SK-N-SH (cell line): ENCODE results near the gene SOX30. TPM values are rescaled to one million over a fixed set of nuclear protein-coding genes. Genes with fewer than 3 reads are reported as not detected.

Experiments
- CTCF ChIA-PET: fragments of 300-600, 350-600 bp; formaldehyde crosslinking; extraction: SDS; loops from one replicate; lab custom pipeline; 2021; lab: Yijun Ruan, JAX
- POLR2A ChIA-PET: fragments of 350-600 bp; sonication (Branson Sonifier 250); formaldehyde crosslinking; extraction: SDS; loops from one replicate; lab custom pipeline; 2020; ENCODE audit warnings: antibody characterized with exemption, inconsistent platforms; lab: Yijun Ruan, JAX
- DNase-seq: peaks from one replicate; pipeline ENCODE4 v3.0.0; 2012
- H2AFZ ChIP-seq: fragments of 200-600 bp; sonication (generic); 2 replicates; pipeline ENCODE4 v1.8.1; 2016; ENCODE audit warnings: antibody characterized with exemption, mild to moderate bottlenecking, low read depth
- H3F3A ChIP-seq: fragments of 200-600 bp; sonication (generic); replicated peaks from 2 replicates; pipeline ENCODE3; 2016; ENCODE audit warnings: antibody characterized with exemption, mild to moderate bottlenecking; ENCODE audit not compliant: insufficient read depth
- H3K27ac ChIP-seq, 2 experiments: fragments of 200-500 bp in 1 of 2; fragments of 200-600 bp in 1 of 2; sonication (Bioruptor generic) in 1 of 2; sonication (generic), shearing (Covaris generic) in 1 of 2; 2 replicates each; pipeline versions ENCODE4 v1.5.1 to v1.6.1; 2014 to 2016; ENCODE audit warnings: low read depth in 2 of 2, inconsistent platforms in 1 of 2, low read length in 1 of 2, mild to moderate bottlenecking in 1 of 2, mixed read lengths in 1 of 2
- H3K27me3 ChIP-seq: fragments of 200-600 bp; sonication (generic), shearing (Covaris generic); 2 replicates; pipeline ENCODE4 v1.6.1; 2016; ENCODE audit warnings: mixed run types; ENCODE audit not compliant: insufficient read depth
- H3K36me3 ChIP-seq, 2 experiments: fragments of 200-500 bp in 1 of 2; fragments of 200-600 bp in 1 of 2; sonication (Bioruptor generic) in 1 of 2; sonication (generic) in 1 of 2; replicated peaks in 1 of 2; 2 replicates each; pipeline versions ENCODE3 to v1.5.1; 2014 to 2016; ENCODE audit warnings: low read length in 1 of 2, mild to moderate bottlenecking in 1 of 2; ENCODE audit not compliant: insufficient read depth in 2 of 2, control insufficient read depth in 1 of 2
- H3K4me1 ChIP-seq, 2 experiments: fragments of 200-500 bp in 1 of 2; fragments of 200-600 bp in 1 of 2; sonication (Bioruptor generic) in 1 of 2; sonication (generic), shearing (Covaris generic) in 1 of 2; 2 replicates each; pipeline versions ENCODE4 v1.5.1 to v1.6.1; 2014 to 2016; ENCODE audit warnings: low read depth in 1 of 2, low read length in 1 of 2, mixed run types in 1 of 2; ENCODE audit not compliant: insufficient read depth in 2 of 2, control insufficient read depth in 1 of 2
- H3K4me2 ChIP-seq: fragments of 200-600 bp; sonication (generic), shearing (Covaris generic); 2 replicates; pipeline ENCODE4 v1.6.1; 2017; ENCODE audit warnings: mixed run types
- H3K4me3 ChIP-seq, 2 experiments: fragments of 200-500 bp in 1 of 2; fragments of 200-600 bp in 1 of 2; sonication (Bioruptor generic) in 1 of 2; sonication (generic), shearing (Covaris generic) in 1 of 2; 2 replicates each; pipeline versions ENCODE4 v1.5.1 to v1.8.1; 2014 to 2016; ENCODE audit warnings: low read depth in 2 of 2, inconsistent platforms in 1 of 2, low read length in 1 of 2, mild to moderate bottlenecking in 1 of 2, mixed read lengths in 1 of 2, moderate library complexity in 1 of 2
- H3K79me2 ChIP-seq: fragments of 200-600 bp; sonication (generic); 2 replicates; pipeline ENCODE4 v1.8.1; 2017; ENCODE audit warnings: mild to moderate bottlenecking; ENCODE audit not compliant: insufficient read depth
- H3K9ac ChIP-seq: fragments of 200-600 bp; sonication (generic); 2 replicates; pipeline ENCODE4 v1.6.1; 2017; ENCODE audit warnings: mixed run types
- H3K9me2 ChIP-seq: fragments of 200-600 bp; sonication (generic); 2 replicates; pipeline ENCODE4 v1.6.1; 2017; ENCODE audit warnings: mixed run types
- H3K9me3 ChIP-seq: fragments of 200-600 bp; sonication (generic); 2 replicates; pipeline ENCODE4 v1.6.1; 2017; ENCODE audit warnings: mixed run types, mild to moderate bottlenecking, moderate library complexity
- H4K20me1 ChIP-seq: fragments of 200-600 bp; sonication (generic); 2 replicates; pipeline ENCODE4 v1.6.1; 2017; ENCODE audit warnings: mild to moderate bottlenecking, mixed run types; ENCODE audit not compliant: insufficient read depth
- EZH2phosphoT487 ChIP-seq: fragments of 200-600 bp; sonication (generic); IDR thresholded peaks from 2 replicates; pipeline ENCODE4 v1.6.1; 2017; ENCODE audit warnings: low read depth, mixed run types, mild to moderate bottlenecking, antibody characterized with exemption, moderate library complexity, borderline replicate concordance
- FOXJ3 ChIP-seq: sonication (generic); formaldehyde crosslinking; IDR thresholded peaks from 2 replicates; pipeline ENCODE4 v1.5.1; 2020; ENCODE audit warnings: mild to moderate bottlenecking, missing genetic modification reagents
- FOXM1 ChIP-seq: IDR thresholded peaks from 2 replicates; pipeline ENCODE4 v1.4.0; 2012; ENCODE audit warnings: low read depth, mild to moderate bottlenecking
- JUND ChIP-seq: IDR thresholded peaks from 2 replicates; pipeline ENCODE4 v1.4.0; 2012
- MXI1 ChIP-seq: IDR thresholded peaks from 2 replicates; pipeline ENCODE4 v1.6.1; 2012; ENCODE audit warnings: mild to moderate bottlenecking, low read depth, low read length, improper control_type of control experiment
- NRF1 ChIP-seq: IDR thresholded peaks from 2 replicates; pipeline ENCODE4 v1.6.1; 2012; ENCODE audit warnings: low read depth, mild to moderate bottlenecking, low read length
- POLR2AphosphoS5 ChIP-seq: IDR thresholded peaks from 2 replicates; pipeline ENCODE4 v1.6.1; 2012; ENCODE audit warnings: low read depth, low read length
- RFX5 ChIP-seq: IDR thresholded peaks from 2 replicates; pipeline ENCODE4 v1.6.1; 2012; ENCODE audit warnings: mild to moderate bottlenecking, improper control_type of control experiment, low read length
- SIN3A ChIP-seq: IDR thresholded peaks from 2 replicates; pipeline ENCODE4 v1.6.1; 2012; ENCODE audit warnings: low read depth, mild to moderate bottlenecking, low read length, moderate library complexity, borderline replicate concordance
- SMC3 ChIP-seq: IDR thresholded peaks from 2 replicates; pipeline ENCODE4 v1.6.1; 2012; ENCODE audit warnings: low read depth, low read length, improper control_type of control experiment
- TAF1 ChIP-seq: IDR thresholded peaks from 2 replicates; pipeline ENCODE4 v1.6.1; 2012; ENCODE audit warnings: low read depth, mild to moderate bottlenecking, low read length, moderate library complexity, borderline replicate concordance
- TCF12 ChIP-seq: IDR thresholded peaks from 2 replicates; pipeline ENCODE4 v1.4.0; 2012
- TEAD4 ChIP-seq: IDR thresholded peaks from 2 replicates; pipeline ENCODE4 v1.4.0; 2012; ENCODE audit warnings: mild to moderate bottlenecking, borderline replicate concordance; ENCODE audit not compliant: insufficient read depth
- YY1 ChIP-seq: IDR thresholded peaks from 2 replicates; pipeline ENCODE4 v1.4.0; 2012; ENCODE audit warnings: low read depth, mild to moderate bottlenecking
- WGBS: methylation state at CpG from one replicate; pipeline ENCODE4 v1.1.6; 2017; ENCODE audit warnings: low lambda C conversion rate; 5-methylcytosine and 5-hydroxymethylcytosine counted together
- polyA plus RNA-seq, 3 experiments: library from polyadenylated mRNA; depleted of rRNA; stranded (reverse); fragments of >200 nt; gene quantifications; 2 replicates each; pipeline ENCODE4 v1.2.3, GENCODE V29; 2012
- TF ChIP-seq, protein P1 (sequence below): fragments of 150-350 bp; IDR thresholded peaks from 2 replicates; pipeline ENCODE4 v1.6.1; 2016; ENCODE audit warnings: mild to moderate bottlenecking, low read depth, low read length
- TF ChIP-seq, protein P2 (sequence below): IDR thresholded peaks from 2 replicates; pipeline ENCODE4 v1.6.1; 2012; ENCODE audit warnings: mild to moderate bottlenecking, low read depth, low read length, moderate library complexity
- TF ChIP-seq, protein P3 (sequence below): IDR thresholded peaks from 2 replicates; pipeline ENCODE4 v1.4.0; 2012; ENCODE audit warnings: low read depth, borderline replicate concordance

The SOX30 gene
- polyA plus RNA-seq, 1 of the 3 experiments (the other 2 are of a cell fraction) = 0.13 TPM

DNA sequence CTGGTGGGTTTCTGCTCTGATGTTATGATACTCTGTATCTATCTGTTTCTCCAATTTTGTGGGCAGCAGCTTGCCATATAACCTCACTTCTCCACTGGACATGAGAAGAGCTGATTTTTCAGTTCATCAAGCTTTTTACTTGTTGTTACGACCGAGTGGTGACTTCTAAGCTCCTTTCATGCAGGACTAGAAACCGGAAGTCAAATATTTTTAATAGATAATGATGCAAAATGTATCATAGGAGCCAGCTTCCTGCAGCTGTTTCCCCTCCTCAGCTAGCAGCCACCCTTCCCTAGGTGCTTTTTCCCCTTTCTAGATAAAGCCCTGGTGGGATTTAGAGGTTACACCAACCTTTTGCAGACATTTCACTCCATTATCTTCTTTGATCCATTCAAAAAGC, 59.6 kb downstream of the SOX30 start:
- Histone ChIP-seq H3K27ac (no peak overlapping the region), H3K9me2 (no peaks in the 10 kb centered on the region), H3F3A (peaks cover 13% of the 10 kb centered on the region), H3K27me3 (no peaks in the 10 kb centered on the region), H3K36me3 (no peaks in the 10 kb centered on the region), H3K9me3 (no peaks in the 10 kb centered on the region), H2AFZ (no peak overlapping the region), H3K4me2 (no peak overlapping the region), H3K4me3 (no peak overlapping the region), H3K79me2 (no peaks in the 10 kb centered on the region), H4K20me1 (no peaks in the 10 kb centered on the region), H3K4me1 (peaks cover 0 to 2% of the 10 kb centered on the region in 2 experiments; a peak in 1 of 4 replicates), H3K9ac (no peak overlapping the region)
- no peak for DNase-seq
- TF ChIP-seq YY1 (no peak), TAF1 (no peak), FOXM1 (no peak), SIN3A (no peak), TCF12 (no peak), EZH2phosphoT487 (no peak), FOXJ3 (CRISPR knock-in tag) (no peak), TEAD4 (no peak), MXI1 (no peak), POLR2AphosphoS5 (no peak), SMC3 (no peak), RFX5 (no peak), JUND (no peak), NRF1 (no peak)
- TF ChIP-seq, protein P1, sequence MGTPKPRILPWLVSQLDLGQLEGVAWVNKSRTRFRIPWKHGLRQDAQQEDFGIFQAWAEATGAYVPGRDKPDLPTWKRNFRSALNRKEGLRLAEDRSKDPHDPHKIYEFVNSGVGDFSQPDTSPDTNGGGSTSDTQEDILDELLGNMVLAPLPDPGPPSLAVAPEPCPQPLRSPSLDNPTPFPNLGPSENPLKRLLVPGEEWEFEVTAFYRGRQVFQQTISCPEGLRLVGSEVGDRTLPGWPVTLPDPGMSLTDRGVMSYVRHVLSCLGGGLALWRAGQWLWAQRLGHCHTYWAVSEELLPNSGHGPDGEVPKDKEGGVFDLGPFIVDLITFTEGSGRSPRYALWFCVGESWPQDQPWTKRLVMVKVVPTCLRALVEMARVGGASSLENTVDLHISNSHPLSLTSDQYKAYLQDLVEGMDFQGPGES = no peak
- TF ChIP-seq, protein P2, sequence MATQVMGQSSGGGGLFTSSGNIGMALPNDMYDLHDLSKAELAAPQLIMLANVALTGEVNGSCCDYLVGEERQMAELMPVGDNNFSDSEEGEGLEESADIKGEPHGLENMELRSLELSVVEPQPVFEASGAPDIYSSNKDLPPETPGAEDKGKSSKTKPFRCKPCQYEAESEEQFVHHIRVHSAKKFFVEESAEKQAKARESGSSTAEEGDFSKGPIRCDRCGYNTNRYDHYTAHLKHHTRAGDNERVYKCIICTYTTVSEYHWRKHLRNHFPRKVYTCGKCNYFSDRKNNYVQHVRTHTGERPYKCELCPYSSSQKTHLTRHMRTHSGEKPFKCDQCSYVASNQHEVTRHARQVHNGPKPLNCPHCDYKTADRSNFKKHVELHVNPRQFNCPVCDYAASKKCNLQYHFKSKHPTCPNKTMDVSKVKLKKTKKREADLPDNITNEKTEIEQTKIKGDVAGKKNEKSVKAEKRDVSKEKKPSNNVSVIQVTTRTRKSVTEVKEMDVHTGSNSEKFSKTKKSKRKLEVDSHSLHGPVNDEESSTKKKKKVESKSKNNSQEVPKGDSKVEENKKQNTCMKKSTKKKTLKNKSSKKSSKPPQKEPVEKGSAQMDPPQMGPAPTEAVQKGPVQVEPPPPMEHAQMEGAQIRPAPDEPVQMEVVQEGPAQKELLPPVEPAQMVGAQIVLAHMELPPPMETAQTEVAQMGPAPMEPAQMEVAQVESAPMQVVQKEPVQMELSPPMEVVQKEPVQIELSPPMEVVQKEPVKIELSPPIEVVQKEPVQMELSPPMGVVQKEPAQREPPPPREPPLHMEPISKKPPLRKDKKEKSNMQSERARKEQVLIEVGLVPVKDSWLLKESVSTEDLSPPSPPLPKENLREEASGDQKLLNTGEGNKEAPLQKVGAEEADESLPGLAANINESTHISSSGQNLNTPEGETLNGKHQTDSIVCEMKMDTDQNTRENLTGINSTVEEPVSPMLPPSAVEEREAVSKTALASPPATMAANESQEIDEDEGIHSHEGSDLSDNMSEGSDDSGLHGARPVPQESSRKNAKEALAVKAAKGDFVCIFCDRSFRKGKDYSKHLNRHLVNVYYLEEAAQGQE = no peak
- TF ChIP-seq, protein P3, sequence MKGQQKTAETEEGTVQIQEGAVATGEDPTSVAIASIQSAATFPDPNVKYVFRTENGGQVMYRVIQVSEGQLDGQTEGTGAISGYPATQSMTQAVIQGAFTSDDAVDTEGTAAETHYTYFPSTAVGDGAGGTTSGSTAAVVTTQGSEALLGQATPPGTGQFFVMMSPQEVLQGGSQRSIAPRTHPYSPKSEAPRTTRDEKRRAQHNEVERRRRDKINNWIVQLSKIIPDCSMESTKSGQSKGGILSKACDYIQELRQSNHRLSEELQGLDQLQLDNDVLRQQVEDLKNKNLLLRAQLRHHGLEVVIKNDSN = no peak
- ChIA-PET POLR2A (no interaction called here), CTCF (no interaction called here)
- 78% methylated on average over 3 of the region's 3 CpGs for WGBS
